ENCODE data around the gene DNAJB7. TPM values are rescaled to one million over a fixed set of nuclear protein-coding genes. Genes with fewer than 3 reads are reported as not detected.
"Not testable (repeated sequence)": the region's sequence is repeated elsewhere in the genome, so short reads cannot be mapped to it uniquely, and the experiment has no call there.

The DNAJB7 gene
- total RNA-seq, 1 donor from 2014 or later = not detected

GRCh38 chr22:40853961-40854360 is 8.0 kb downstream of the DNAJB7 start:
- peaks cover 45% of the 10 kb centered on the region for H3K4me1 Mint-ChIP-seq
- H3K4me3 Mint-ChIP-seq = no peak overlapping the region
- H3K36me3 Mint-ChIP-seq (ENCODE audit: low read depth) = peaks cover 50% of the 10 kb centered on the region
- DNase-seq (no peak), ATAC-seq (ENCODE audit: low read depth) (no peak)
- no peak overlapping the region for H3K27ac Mint-ChIP-seq
- H3K27me3 Mint-ChIP-seq = no peaks in the 10 kb centered on the region
- CTCF ChIA-PET = no interaction called here
- no peak for TF ChIP-seq CTCF (IDR thresholded peaks at IDR 0.05)
- POLR2A ChIA-PET = interaction anchor here (1.1 kb wide), 1 partner anchor 36 kb away, joined by 4 read pairs; no protein-coding TSS in a partner anchor
- intact Hi-C loops (cut with micrococcal nuclease) = no loop called here
- no peaks in the 10 kb centered on the region for H3K9me3 Mint-ChIP-seq

GRCh38 chr22:40853333-40853732 is 8.6 kb downstream of the DNAJB7 start:
- Mint-ChIP-seq H3K9me3 (no peaks in the 10 kb centered on the region), H3K4me3 (no peak overlapping the region), H3K27me3 (no peaks in the 10 kb centered on the region), H3K36me3 (ENCODE audit: low read depth) (peaks cover 53% of the 10 kb centered on the region), H3K4me1 (peaks cover 45% of the 10 kb centered on the region), H3K27ac (no peak overlapping the region)
- intact Hi-C loops (cut with micrococcal nuclease) = no loop called here
- no peak for ATAC-seq (ENCODE audit: low read depth)
- POLR2A ChIA-PET = no interaction called here
- no peak for TF ChIP-seq CTCF (IDR thresholded peaks at IDR 0.05)
- CTCF ChIA-PET = no interaction called here
- DNase-seq = no peak

- POLR2A ChIA-PET; ATAC-seq (ENCODE audit: low read depth); H3K27me3 Mint-ChIP-seq; H3K9me3 Mint-ChIP-seq; CTCF ChIA-PET; H3K4me3 Mint-ChIP-seq; intact Hi-C loops (cut with micrococcal nuclease); H3K27ac Mint-ChIP-seq; H3K4me1 Mint-ChIP-seq; DNase-seq: not testable (repeated sequence)
- peaks cover 78% of the 10 kb centered on the region for H3K36me3 Mint-ChIP-seq (ENCODE audit: low read depth)
These were observed 16.1 kb downstream of the DNAJB7 start for GRCh38 chr22:40845816-40846215.

- ATAC-seq (ENCODE audit: low read depth) (no peak), DNase-seq (no peak)
- ChIA-PET POLR2A (no interaction called here), CTCF (no interaction called here)
- no peaks in the 10 kb centered on the region for H3K9me3 Mint-ChIP-seq
- H3K27me3 Mint-ChIP-seq = no peaks in the 10 kb centered on the region
- no peak overlapping the region for H3K4me3 Mint-ChIP-seq
- no peaks in the 10 kb centered on the region for H3K4me1 Mint-ChIP-seq
- intact Hi-C loops (cut with micrococcal nuclease) = no loop called here
- peaks cover 79% of the 10 kb centered on the region for H3K36me3 Mint-ChIP-seq (ENCODE audit: low read depth)
- TF ChIP-seq CTCF (IDR thresholded peaks at IDR 0.05) = no peak
- no peak overlapping the region for H3K27ac Mint-ChIP-seq
These were observed 17.0 kb downstream of the DNAJB7 start for GRCh38 chr22:40844951-40845350.

- DNase-seq (no peak), ATAC-seq (ENCODE audit: low read depth) (no peak)
- Mint-ChIP-seq H3K4me3 (no peak overlapping the region), H3K36me3 (ENCODE audit: low read depth) (peaks cover 83% of the 10 kb centered on the region), H3K27me3 (no peaks in the 10 kb centered on the region), H3K9me3 (no peaks in the 10 kb centered on the region), H3K4me1 (peaks cover 3% of the 10 kb centered on the region), H3K27ac (no peak overlapping the region)
- ChIA-PET CTCF (interaction anchor here (1.0 kb wide), 1 partner anchor 156 kb away, joined by 6 read pairs; no protein-coding TSS in a partner anchor), POLR2A (no interaction called here)
- intact Hi-C loops (cut with micrococcal nuclease) = no loop called here
- no peak for TF ChIP-seq CTCF (IDR thresholded peaks at IDR 0.05)
These were observed 23.4 kb downstream of the DNAJB7 start for GRCh38 chr22:40838486-40838885.

GRCh38 chr22:40834619-40835018 is 27.3 kb downstream of the DNAJB7 start:
- Mint-ChIP-seq H3K4me3 (no peak overlapping the region), H3K27ac (no peak overlapping the region), H3K36me3 (ENCODE audit: low read depth) (peaks cover 80% of the 10 kb centered on the region), H3K4me1 (peaks cover 3% of the 10 kb centered on the region), H3K27me3 (no peaks in the 10 kb centered on the region), H3K9me3 (no peaks in the 10 kb centered on the region)
- DNase-seq = no peak
- ChIA-PET POLR2A (no interaction called here), CTCF (no interaction called here)
- no peak for TF ChIP-seq CTCF (IDR thresholded peaks at IDR 0.05)
- intact Hi-C loops (cut with micrococcal nuclease) = no loop called here
- ATAC-seq (ENCODE audit: low read depth) = no peak

Data from activated B cell treated with CpG ODN at 0.5 μM for 24 hours (primary cell).